Stimulated activated CD4-positive, alpha-beta T cell treated with anti-CD3 and anti-CD28 coated beads, Interleukin-4, amount 100 ng/mL, for 24 hours (primary cell): Measurements from ENCODE around the gene CAMTA1.
"Not testable (repeated sequence)": the region's sequence is repeated elsewhere in the genome, so short reads cannot be mapped to it uniquely, and the experiment has no call there.

Source experiments
- DNase-seq: peaks from one replicate; pipeline ENCODE4 v3.0.0-alpha.2; 2020

The CAMTA1 gene

GRCh38 chr1:6815726-6816125, 30.5 kb downstream of the CAMTA1 start:
- no peak for DNase-seq

- DNase-seq = no peak
These were observed 34.2 kb downstream of the CAMTA1 start for GRCh38 chr1:6819246-6820040.

GRCh38 chr1:6820899-6821298, 35.6 kb downstream of the CAMTA1 start:
- no peak for DNase-seq

- no peak for DNase-seq
These were observed 37.5 kb downstream of the CAMTA1 start for GRCh38 chr1:6822530-6823359.

- no peak for DNase-seq
These were observed 38.5 kb downstream of the CAMTA1 start for GRCh38 chr1:6823793-6824192.

- no peak for DNase-seq
These were observed 39.6 kb downstream of the CAMTA1 start for GRCh38 chr1:6824665-6825368.

- DNase-seq = no peak
These were observed 40.6 kb downstream of the CAMTA1 start for GRCh38 chr1:6825828-6826227.

GRCh38 chr1:6827079-6827478, 41.8 kb downstream of the CAMTA1 start:
- no peak for DNase-seq

- no peak for DNase-seq
These were observed 42.4 kb downstream of the CAMTA1 start for GRCh38 chr1:6827630-6828165.

GRCh38 chr1:6831366-6831765, 46.1 kb downstream of the CAMTA1 start:
- DNase-seq = no peak

GRCh38 chr1:6832006-6832405, 46.8 kb downstream of the CAMTA1 start:
- not testable (repeated sequence) for DNase-seq

GRCh38 chr1:6832531-6833188, 47.4 kb downstream of the CAMTA1 start:
- DNase-seq = no peak

GRCh38 chr1:6833804-6834203, 48.5 kb downstream of the CAMTA1 start:
- no peak for DNase-seq

- no peak for DNase-seq
These were observed 49.1 kb downstream of the CAMTA1 start for GRCh38 chr1:6834366-6834765.

- DNase-seq = no peak
These were observed 49.9 kb downstream of the CAMTA1 start for GRCh38 chr1:6835139-6835538.

- no peak for DNase-seq
These were observed 57.0 kb downstream of the CAMTA1 start for GRCh38 chr1:6842301-6842700.

- DNase-seq = not testable (repeated sequence)
These were observed 60.5 kb downstream of the CAMTA1 start for GRCh38 chr1:6845786-6846185.

GRCh38 chr1:6848816-6849215, 63.6 kb downstream of the CAMTA1 start:
- no peak for DNase-seq

GRCh38 chr1:6850537-6850936, 65.3 kb downstream of the CAMTA1 start:
- no peak for DNase-seq

- no peak for DNase-seq
These were observed 67.1 kb downstream of the CAMTA1 start for GRCh38 chr1:6852136-6852890.

- no peak for DNase-seq
These were observed 68.9 kb downstream of the CAMTA1 start for GRCh38 chr1:6854166-6854565.

- no peak for DNase-seq
These were observed 72.6 kb downstream of the CAMTA1 start for GRCh38 chr1:6857831-6858230.
